ENCODE measurements around the gene PRKN.
A peak's percentile ranks its signal among the peaks of the same experiment; 100 is the strongest.
"Not testable (repeated sequence)": the region's sequence is repeated elsewhere in the genome, so short reads cannot be mapped to it uniquely, and the experiment has no call there.

Gene PRKN

GRCh38 chr6:161508341-161508740 lies 1219.2 kb downstream of the PRKN start:
- no peak for TF ChIP-seq ZFX (IDR thresholded peaks at IDR 0.05)
- TF ChIP-seq, protein P1, sequence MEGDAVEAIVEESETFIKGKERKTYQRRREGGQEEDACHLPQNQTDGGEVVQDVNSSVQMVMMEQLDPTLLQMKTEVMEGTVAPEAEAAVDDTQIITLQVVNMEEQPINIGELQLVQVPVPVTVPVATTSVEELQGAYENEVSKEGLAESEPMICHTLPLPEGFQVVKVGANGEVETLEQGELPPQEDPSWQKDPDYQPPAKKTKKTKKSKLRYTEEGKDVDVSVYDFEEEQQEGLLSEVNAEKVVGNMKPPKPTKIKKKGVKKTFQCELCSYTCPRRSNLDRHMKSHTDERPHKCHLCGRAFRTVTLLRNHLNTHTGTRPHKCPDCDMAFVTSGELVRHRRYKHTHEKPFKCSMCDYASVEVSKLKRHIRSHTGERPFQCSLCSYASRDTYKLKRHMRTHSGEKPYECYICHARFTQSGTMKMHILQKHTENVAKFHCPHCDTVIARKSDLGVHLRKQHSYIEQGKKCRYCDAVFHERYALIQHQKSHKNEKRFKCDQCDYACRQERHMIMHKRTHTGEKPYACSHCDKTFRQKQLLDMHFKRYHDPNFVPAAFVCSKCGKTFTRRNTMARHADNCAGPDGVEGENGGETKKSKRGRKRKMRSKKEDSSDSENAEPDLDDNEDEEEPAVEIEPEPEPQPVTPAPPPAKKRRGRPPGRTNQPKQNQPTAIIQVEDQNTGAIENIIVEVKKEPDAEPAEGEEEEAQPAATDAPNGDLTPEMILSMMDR (conservative IDR thresholded peaks at IDR 0.05): no peak
- H3K27ac ChIP-seq: no peak overlapping the region

DNA sequence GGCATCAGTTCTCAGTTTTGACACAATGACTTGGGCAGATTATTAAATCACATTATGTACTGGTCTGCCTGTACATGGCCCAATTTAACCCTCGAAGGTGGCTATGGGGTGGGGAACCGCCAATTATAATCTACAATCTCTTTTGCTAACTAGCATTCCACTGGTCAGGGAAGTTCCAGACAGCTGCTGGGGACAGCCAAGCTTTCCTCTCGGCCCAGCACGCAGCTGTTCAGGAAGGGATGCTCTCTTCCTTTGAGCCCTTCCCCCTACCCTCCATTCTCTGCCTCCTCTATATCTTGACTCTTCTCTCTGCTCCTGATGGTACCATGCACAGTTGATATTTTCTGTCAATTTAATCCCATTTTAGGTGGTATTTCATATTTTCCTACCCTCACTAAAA lies 1220.2 kb downstream of the PRKN start:
- TF ChIP-seq ZFX (IDR thresholded peaks at IDR 0.05): no peak
- TF ChIP-seq, protein P1 (conservative IDR thresholded peaks at IDR 0.05): no peak
- no peak overlapping the region for H3K27ac ChIP-seq

GRCh38 chr6:161503570-161503969 lies 1224.0 kb downstream of the PRKN start:
- no peak overlapping the region for H3K27ac ChIP-seq
- no peak for TF ChIP-seq ZFX (IDR thresholded peaks at IDR 0.05)
- TF ChIP-seq, protein P1 (conservative IDR thresholded peaks at IDR 0.05): no peak

DNA sequence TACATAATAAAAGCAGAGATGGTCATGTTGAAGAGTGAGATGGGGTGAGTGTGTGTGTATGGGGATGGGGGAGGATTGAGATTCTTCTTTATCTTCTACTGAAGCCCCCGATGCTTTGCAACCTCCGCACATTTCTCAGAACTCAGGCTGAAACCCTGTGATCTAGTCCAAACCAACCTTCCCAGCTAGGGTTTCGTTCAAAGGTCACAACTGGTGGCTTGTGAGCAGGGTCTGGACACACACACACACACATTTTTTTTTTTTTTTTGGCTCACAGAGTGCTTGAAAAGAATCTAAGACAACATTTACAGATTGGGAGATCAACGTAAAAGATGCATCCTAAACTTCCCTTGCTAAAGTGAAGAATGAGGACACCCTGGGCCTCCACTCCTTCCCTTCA lies 1228.7 kb downstream of the PRKN start:
- no peak overlapping the region for H3K27ac ChIP-seq
- no peak for TF ChIP-seq ZFX (IDR thresholded peaks at IDR 0.05)
- TF ChIP-seq, protein P1 (conservative IDR thresholded peaks at IDR 0.05): no peak

GRCh38 chr6:161498359-161498758 lies 1229.2 kb downstream of the PRKN start:
- TF ChIP-seq ZFX (IDR thresholded peaks at IDR 0.05): no peak
- TF ChIP-seq, protein P1 (conservative IDR thresholded peaks at IDR 0.05): peak; percentile 52
- no peak overlapping the region for H3K27ac ChIP-seq

DNA sequence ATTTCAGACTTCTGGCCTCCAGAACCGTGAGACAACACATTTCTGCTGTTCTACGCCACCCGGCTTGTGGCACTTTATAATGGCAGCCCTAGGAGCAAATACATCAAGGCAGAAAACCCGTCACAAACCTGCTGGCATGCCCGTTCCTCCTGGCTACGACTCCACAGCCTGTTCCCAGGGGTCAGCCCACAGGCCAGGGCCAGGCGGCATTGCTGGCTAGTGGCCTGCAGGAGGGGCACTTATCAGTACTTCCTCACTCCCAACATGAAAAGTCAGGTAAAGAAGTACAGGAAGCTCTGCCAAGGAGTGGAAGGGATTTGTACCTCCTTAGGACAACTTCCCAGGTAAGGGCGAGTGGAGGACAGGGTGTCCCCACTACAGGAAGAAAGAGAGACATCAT lies 1230.6 kb downstream of the PRKN start:
- no peak for TF ChIP-seq ZFX (IDR thresholded peaks at IDR 0.05)
- TF ChIP-seq, protein P1 (conservative IDR thresholded peaks at IDR 0.05): no peak
- no peak overlapping the region for H3K27ac ChIP-seq

DNA sequence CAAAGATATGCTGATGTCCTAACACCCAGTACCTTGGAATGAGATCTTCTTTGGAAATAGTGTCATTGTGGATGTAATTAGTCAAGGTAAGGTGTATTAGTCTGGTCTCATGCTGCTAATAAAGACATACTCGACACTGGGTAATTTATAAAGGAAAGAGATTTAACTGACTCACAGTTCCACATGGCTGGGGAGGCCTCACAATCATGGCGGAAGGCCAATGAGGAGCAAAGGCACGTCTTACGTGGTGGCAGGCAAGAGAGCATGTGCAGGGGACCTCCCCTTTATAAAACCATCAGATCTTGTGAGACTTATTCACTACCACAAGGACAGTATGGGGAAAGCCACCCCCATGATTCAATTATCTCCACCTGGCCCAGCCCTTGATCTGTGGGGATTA lies 1231.3 kb downstream of the PRKN start:
- not testable (repeated sequence) for H3K27ac ChIP-seq

DNA sequence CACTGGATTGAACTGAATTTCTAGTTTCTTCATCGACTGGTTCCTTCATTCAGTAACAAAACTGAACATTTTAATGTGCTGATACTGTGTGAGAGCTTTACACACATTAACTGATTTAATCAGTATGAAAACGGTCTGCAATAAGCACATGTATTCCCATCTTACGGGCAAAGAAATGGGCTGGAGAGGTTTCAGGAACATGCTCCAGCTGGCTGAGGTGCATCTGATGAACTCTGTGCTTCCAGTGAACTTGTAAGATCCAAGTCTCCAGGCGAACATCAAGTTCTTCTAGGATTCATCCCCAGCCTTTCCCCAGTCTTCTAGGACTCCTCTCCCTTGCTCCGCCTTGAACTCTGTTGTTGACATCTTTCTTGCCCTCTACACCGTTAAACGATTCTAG lies 1233.0 kb downstream of the PRKN start:
- H3K27ac ChIP-seq: no peak overlapping the region
- TF ChIP-seq ZFX (IDR thresholded peaks at IDR 0.05): no peak
- TF ChIP-seq, protein P1 (conservative IDR thresholded peaks at IDR 0.05): no peak

Measured in C4-2B (cell line).